Thyroid gland (tissue), 4 donors: ENCODE measurements around the gene SLC5A12.

ENCODE experiments used
- POLR2A ChIP-seq, 2 donors: fragments of 450-650 bp; IDR thresholded peaks; one replicate each; pipeline ENCODE4 v1.6.1; 2017; ENCODE audit warnings: antibody characterized with exemption in 2 of 2, mild to moderate bottlenecking in 2 of 2, moderate library complexity in 1 of 2
- TF ChIP-seq, protein P1 (sequence below), 6 experiments: fragments of 200-600 bp in 3 of 6; fragments of 450-650 bp in 3 of 6; sonication (generic) in 3 of 6; IDR thresholded peaks; one replicate each; pipeline ENCODE4 v1.5.1; 2016 to 2019; ENCODE audit warnings: antibody characterized with exemption in 6 of 6, mild to moderate bottlenecking in 2 of 6, inconsistent platforms in 1 of 6, moderate library complexity in 1 of 6

DNA sequence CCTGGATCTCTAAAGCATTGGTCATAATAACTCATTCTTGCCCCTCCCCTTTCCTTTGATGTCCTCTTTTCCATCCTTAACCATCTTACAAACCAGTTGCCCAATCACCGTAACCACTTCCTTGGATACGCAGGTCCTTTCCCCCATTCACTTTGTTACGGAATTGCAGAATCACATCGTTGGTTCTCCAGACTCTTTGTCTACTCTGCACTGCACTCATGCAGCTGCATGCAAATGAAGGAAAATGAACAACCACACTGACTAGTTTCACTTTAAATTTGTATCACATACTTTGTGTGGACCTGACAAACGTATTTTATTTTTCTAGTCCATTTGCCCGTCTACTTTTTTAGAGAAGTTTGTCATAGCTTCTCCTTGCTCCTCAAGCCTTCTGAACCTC lies 69.9 kb downstream of the SLC5A12 start:
- no peak for TF ChIP-seq POLR2A (IDR thresholded peaks at IDR 0.05)
- TF ChIP-seq, protein P1, sequence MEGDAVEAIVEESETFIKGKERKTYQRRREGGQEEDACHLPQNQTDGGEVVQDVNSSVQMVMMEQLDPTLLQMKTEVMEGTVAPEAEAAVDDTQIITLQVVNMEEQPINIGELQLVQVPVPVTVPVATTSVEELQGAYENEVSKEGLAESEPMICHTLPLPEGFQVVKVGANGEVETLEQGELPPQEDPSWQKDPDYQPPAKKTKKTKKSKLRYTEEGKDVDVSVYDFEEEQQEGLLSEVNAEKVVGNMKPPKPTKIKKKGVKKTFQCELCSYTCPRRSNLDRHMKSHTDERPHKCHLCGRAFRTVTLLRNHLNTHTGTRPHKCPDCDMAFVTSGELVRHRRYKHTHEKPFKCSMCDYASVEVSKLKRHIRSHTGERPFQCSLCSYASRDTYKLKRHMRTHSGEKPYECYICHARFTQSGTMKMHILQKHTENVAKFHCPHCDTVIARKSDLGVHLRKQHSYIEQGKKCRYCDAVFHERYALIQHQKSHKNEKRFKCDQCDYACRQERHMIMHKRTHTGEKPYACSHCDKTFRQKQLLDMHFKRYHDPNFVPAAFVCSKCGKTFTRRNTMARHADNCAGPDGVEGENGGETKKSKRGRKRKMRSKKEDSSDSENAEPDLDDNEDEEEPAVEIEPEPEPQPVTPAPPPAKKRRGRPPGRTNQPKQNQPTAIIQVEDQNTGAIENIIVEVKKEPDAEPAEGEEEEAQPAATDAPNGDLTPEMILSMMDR (IDR thresholded peaks at IDR 0.05), result no peak
